ENCODE measurements around the gene MDP1.

DNA sequence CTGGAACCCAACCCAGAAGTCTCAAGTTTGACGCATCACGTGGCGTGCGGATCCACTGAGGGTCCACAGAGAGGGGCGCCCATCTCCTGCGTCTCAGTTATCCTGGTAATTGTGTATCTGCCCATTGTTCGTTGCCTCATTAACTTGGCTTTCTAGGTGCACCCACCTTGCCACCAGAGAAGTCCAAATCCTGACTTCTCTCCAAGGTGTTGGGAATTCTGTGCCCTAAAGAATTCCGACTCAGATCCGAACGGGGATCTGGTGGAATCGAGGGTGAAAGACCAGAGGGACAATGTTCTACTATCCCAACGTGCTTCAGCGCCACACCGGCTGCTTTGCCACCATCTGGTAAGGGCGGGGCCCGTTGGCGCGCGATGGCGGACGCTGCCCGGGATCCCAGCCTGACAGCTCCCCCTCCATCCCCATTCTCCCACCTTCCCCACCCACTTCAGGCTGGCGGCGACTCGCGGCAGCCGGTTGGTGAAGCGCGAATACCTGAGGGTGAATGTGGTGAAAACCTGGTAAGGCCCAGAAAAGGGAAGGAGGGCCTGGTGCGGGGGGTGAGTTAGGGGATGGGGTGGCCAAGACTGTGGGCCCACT lies 43.5 kb downstream of the MDP1 start:
- TF ChIP-seq POLR2A (IDR thresholded peaks at IDR 0.05) = no peak
- TF ChIP-seq, protein P1, sequence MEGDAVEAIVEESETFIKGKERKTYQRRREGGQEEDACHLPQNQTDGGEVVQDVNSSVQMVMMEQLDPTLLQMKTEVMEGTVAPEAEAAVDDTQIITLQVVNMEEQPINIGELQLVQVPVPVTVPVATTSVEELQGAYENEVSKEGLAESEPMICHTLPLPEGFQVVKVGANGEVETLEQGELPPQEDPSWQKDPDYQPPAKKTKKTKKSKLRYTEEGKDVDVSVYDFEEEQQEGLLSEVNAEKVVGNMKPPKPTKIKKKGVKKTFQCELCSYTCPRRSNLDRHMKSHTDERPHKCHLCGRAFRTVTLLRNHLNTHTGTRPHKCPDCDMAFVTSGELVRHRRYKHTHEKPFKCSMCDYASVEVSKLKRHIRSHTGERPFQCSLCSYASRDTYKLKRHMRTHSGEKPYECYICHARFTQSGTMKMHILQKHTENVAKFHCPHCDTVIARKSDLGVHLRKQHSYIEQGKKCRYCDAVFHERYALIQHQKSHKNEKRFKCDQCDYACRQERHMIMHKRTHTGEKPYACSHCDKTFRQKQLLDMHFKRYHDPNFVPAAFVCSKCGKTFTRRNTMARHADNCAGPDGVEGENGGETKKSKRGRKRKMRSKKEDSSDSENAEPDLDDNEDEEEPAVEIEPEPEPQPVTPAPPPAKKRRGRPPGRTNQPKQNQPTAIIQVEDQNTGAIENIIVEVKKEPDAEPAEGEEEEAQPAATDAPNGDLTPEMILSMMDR (IDR thresholded peaks at IDR 0.05) = no peak
